Measurements from ENCODE around the gene SRRM3.
"Not testable (repeated sequence)": the region's sequence is repeated elsewhere in the genome, so short reads cannot be mapped to it uniquely, and the experiment has no call there.

SRRM3 gene

GRCh38 chr7:76267107-76267893 is 65.6 kb downstream of the SRRM3 start:
- DNase-seq, result no peak

- DNase-seq, result no peak
Observed at GRCh38 chr7:76267894-76268183, 66.1 kb downstream of the SRRM3 start.

GRCh38 chr7:76268376-76268775 is 66.7 kb downstream of the SRRM3 start:
- DNase-seq, result no peak

GRCh38 chr7:76269895-76270294 is 68.2 kb downstream of the SRRM3 start:
- DNase-seq, result no peak

- DNase-seq, result not testable (repeated sequence)
Observed at GRCh38 chr7:76271384-76271783, 69.7 kb downstream of the SRRM3 start.

- DNase-seq, result no peak
Observed at GRCh38 chr7:76272142-76272541, 70.4 kb downstream of the SRRM3 start.

- DNase-seq, result no peak
Observed at GRCh38 chr7:76272851-76273497, 71.3 kb downstream of the SRRM3 start.

GRCh38 chr7:76273503-76273902 is 71.8 kb downstream of the SRRM3 start:
- no peak for DNase-seq

GRCh38 chr7:76278540-76278939 is 76.8 kb downstream of the SRRM3 start:
- DNase-seq, result no peak

- no peak for DNase-seq
Observed at GRCh38 chr7:76280408-76280807, 78.7 kb downstream of the SRRM3 start.

- no peak for DNase-seq
Observed at GRCh38 chr7:76281006-76281705, 79.5 kb downstream of the SRRM3 start.

GRCh38 chr7:76281706-76282343 is 80.1 kb downstream of the SRRM3 start:
- DNase-seq, result no peak

GRCh38 chr7:76282344-76283253 is 80.9 kb downstream of the SRRM3 start:
- DNase-seq, result no peak

- DNase-seq, result no peak
Observed at GRCh38 chr7:76283254-76284159, 81.8 kb downstream of the SRRM3 start.

GRCh38 chr7:76285604-76286374 is 84.1 kb downstream of the SRRM3 start:
- no peak for DNase-seq

GRCh38 chr7:76286842-76287403 is 85.2 kb downstream of the SRRM3 start:
- DNase-seq, result no peak

- DNase-seq, result not testable (repeated sequence)
Observed at GRCh38 chr7:76290847-76291350, 89.2 kb downstream of the SRRM3 start.

- DNase-seq, result peak; percentile 60 to 72
Observed at GRCh38 chr7:76291351-76292212, 89.9 kb downstream of the SRRM3 start.

GRCh38 chr7:76292213-76292573 is 90.5 kb downstream of the SRRM3 start:
- DNase-seq, result no peak

Measured in SHP77 (cell line).